ENCODE measurements around the gene ALDH2.
A peak's percentile ranks its signal among the peaks of the same experiment; 100 is the strongest.
"Not testable (repeated sequence)": the region's sequence is repeated elsewhere in the genome, so short reads cannot be mapped to it uniquely, and the experiment has no call there.

Gene ALDH2

DNA sequence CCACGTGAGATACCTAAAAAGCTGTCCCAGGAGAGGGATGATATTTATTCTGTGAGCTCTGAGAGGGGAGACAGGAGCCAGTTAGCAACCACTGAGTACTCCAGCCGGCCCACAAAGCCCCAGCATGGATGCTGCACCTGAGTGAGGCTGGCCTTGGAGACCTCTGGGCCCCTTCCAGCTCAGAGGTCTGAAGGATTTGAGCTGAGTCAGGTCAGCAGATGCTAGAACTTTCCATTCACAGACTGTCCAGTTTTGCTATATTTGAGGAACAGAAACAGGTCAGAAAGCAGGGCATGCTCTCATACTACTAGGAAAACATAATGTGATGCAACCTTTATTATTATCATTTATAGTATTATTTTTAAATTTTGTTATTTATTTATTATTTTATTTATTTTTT is 60.3 kb downstream of the ALDH2 start:
- DNase-seq (ENCODE audit: low read depth): no peak

DNA sequence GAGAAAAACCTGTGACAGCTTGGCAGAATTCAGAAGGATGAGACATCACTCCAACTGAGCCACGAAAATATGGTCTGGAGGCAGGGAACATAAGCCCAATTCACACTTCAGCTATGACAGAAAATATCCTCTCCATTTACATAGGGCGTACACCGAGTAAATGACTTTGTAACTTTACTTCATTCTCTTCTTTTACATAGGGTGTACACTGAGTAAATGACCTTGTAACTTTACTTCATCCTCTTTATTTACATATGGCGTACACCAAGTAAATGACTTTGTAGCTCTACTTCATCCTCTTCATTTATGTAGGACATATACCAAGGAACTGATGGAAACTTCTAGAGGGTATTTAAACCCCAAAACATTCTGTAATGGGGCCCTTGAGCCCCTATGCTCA is 61.2 kb downstream of the ALDH2 start:
- no peak for DNase-seq (ENCODE audit: low read depth)

DNA sequence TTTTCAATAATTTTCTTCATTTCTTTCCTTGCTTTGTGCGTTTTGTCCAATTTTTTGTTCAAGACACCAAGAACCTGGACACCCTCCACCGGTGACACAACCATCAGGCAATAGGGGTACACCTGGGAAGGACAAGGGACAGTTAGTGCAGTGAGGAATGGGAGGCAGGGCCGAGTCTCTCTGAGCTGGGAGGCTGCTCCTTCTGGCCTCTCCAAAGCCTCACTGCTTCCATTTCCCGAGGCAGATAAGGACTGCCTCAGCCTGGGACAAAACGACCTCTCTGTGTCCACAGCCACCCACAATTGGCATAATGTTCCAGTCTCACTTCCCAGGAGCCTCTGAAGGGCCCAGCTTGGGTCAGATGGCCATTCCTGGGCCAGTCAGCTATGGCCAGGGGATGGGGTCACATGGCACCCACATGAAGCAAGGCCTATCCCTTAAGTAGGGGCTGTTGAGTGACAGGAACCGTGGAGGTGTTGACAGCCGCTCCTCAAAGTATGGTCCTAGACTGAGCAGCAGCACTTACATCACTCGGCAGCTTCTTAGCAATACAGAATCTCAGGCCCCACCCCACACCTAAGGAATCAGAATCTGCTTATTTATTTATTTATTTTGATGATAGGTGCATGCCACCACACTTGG is 61.7 kb downstream of the ALDH2 start:
- no peak for DNase-seq (ENCODE audit: low read depth)

DNA sequence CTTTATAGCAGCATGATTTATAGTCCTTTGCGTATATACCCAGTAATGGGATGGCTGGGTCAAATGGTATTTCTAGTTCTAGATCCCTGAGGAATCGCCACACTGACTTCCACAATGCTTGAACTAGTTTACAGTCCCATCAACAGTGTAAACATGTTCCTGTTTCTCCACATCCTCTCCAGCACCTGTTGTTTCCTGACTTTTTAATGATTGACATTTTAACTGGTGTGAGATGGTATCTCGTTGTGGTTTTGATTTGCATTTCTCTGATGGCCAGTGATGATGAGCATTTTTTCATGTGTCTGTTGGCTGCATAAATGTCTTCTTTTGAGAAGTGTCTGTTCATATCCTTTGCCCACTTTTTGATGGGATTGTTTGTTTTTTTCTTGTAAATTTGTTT is 62.9 kb downstream of the ALDH2 start:
- not testable (repeated sequence) for DNase-seq (ENCODE audit: low read depth)

DNA sequence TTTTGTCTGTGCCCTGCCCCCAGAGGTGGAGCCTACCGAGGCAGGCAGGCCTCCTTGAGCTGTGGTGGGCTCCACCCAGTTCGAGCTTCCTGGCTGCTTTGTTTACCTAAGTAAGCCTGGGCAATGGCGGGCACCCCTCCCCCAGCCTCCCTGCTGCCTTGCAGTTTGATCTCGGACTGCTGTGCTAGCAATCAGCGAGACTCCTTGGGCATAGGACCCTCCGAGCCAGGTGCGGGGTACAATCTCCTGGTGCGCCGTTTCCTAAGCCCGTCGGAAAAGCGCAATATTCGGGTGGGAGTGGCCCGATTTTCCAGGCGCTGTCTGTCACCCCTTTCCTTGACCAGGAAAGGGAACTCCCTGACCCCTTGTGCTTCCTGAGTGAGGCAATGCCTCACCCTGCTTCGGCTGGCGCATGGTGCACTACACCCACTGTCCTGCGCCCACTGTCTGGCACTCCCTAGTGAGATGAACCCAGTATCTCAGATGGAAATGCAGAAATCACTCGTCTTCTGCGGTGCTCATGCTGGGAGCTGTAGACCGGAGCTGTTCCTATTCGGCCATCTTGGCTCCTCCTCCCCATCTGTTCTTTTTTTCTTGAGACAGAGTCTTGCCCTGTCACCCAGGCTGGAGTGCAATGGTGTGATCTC is 68.1 kb downstream of the ALDH2 start:
- not testable (repeated sequence) for DNase-seq (ENCODE audit: low read depth)

DNA sequence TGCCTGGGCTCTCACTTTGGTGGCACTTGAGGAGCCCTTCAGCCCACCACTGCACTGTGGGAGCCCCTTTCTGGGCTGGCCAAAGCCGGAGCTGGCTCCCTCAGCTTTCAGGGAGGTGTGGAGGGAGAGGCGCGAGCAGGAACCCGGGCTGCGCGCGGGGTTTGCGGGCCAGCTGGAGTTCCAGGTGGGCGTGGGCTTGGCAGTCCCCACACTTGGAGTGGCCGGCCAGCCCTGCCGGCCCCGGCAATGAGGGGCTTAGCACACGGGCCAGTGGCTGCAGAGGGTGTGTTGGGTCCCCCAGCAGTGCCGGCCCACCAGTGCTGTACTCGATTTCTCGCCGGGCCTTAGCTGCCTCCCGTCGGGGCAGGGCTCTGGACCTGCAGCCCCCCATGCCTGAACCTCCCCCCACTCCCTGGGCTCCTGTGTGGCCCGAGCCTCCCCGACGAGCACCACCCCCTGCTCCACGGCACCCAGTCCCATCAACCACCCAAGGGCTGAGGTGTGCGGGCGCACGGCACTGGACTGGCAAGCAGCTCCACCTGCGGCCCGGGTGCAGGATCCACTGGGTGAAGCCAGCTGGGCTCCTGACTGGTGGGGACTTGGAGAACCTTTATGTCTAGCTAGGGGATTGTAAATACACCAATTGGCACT is 68.9 kb downstream of the ALDH2 start:
- DNase-seq (ENCODE audit: low read depth): not testable (repeated sequence)

DNA sequence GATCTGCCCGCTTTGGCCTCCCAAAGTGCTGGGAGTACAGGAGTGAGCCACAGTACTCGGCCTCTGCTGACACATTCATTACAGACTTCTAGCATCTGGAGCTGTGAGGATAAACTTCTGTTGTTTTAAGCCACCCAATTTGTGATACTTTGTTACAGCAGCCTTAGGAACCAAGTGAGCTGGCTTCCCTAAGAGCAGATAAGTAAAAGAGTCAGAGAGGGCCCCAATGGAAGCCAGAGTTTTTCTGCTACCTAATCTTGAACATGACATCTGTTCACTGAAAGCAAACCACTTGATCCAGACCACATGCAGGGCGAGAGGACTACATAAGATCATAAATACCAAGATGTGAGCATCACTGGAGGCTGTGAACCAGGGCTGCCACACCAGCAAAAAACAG is 71.6 kb downstream of the ALDH2 start:
- DNase-seq (ENCODE audit: low read depth): no peak

DNA sequence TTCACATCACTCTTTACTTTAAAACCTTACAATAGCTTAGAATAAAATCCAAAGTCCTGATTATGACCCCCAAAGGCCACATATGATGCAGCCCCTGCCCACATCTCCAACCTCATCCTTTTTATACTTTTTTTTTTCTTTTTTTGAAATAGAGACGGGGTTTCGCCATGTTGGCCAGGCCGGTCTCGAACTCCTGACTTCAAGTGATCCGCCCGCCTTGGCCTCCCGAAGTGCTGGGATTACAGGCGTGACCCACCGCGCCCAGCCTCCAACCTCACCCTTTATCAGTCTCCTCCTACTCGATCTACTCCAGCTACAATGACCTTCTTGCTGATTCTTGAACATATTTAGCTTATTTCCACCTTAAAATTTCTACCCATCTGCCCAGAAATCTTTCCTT is 74.1 kb downstream of the ALDH2 start:
- DNase-seq (ENCODE audit: low read depth): no peak

DNA sequence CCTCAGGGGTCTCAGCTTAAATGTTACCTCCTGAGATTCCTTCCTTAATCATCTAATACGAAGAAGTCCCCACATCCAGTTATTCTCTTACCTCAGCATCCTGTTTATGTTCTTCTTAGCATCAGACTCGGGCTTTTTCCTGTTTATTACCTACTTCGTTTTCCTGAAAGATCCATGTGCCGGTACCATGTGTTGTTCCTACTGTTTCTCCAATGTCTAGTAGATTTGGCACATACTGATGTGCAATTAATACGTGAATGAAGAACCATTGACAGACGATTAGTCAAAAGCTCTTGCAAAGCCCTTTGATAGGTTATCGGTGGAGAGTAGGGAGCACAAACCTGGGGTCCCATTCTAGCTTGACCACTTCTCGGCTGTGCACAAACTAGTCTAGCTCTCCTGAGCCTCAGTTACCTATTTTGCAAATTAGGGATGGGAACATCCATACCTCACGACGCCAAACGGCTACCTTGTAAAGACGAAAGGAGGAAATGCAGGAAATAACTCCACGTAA is 74.6 kb downstream of the ALDH2 start:
- no peak for DNase-seq (ENCODE audit: low read depth)

DNA sequence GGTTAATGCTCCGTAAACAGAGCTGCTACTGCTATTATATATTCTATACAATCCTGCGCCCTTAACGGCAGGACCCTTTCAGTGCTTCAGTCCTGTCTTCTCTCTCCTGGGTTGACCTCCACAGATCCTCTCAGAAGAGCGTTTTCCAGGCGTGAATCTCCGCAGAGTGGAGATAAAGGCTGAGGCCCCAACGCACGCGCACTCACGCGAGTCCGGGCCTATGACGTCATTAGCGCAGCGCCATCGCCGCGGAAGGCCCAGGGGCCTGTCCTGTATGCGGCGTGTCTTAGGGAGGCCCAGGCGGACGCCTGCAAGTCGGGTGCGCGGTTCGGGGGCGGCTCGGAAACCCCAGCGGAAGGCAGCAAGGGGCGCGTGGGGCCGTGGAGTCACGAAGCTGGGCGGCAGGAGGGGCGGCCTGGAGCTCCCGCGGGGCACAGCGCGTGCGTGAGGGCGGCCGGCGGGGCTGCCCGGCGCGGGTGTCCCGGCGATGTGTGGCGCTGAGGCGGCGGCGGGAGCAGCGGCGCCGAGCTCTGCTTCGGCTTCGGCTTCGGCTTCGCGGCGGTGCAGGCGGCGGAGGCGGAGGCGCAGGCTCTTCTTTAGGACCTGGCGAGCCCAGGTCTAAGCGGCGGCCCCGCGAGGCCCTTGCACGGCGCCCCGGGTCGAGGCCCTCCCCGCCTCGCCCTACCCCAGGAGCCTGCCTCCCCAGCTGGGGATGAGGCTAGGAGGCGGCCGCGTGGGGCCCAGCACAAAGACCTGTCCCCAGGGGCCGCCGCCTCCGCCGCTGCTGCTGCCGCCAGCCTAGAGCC is 75.2 kb downstream of the ALDH2 start, which contains the start of gene MAPKAPK5:
Gene MAPKAPK5, plus strand, starts transcription at position 479 of the 806 bp plus-strand sequence. CDS start 506 bp downstream, outside the sequence.
- DNase-seq (ENCODE audit: low read depth): peak; percentile 89

DNA sequence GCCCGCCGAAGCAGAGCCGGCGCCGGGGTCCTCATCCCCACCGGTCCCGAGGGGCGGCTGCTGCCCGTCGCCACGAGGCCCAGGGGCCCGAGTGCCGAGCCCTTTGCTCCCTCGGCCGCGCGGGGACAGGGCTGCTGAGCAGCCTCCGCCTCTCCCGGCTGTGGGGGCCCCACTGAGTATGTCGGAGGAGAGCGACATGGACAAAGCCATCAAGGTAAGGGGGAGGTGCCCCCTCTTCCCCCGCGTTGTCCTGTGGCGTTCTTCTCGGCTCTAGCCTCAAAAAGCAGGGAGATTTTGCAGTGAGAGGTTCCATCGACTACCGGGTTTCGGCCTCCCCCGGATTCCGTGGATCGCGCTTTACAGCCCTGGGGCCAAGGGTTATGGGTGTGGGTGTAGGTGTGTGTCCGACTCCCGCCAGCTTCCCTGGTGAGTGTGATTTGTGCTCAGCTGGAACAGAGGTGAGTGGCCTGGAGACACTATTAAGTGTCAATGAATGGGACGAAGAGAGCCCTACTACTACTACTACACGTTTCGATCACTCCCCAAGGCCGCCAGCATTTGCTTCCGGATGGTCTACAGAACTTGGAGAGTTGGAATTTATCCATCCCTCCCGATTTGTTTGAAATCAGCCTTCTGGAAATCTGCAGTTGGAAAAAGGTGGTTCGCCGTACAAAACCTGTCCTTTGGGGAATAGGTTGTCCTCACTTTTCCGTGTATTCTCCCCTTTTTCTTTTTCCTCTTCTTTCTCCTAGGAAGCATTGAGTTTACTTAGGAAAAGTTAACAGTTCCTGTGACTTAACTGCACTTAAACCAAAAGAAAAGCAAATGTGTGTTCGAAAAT is 76.0 kb downstream of the ALDH2 start:
- DNase-seq (ENCODE audit: low read depth): no peak

DNA sequence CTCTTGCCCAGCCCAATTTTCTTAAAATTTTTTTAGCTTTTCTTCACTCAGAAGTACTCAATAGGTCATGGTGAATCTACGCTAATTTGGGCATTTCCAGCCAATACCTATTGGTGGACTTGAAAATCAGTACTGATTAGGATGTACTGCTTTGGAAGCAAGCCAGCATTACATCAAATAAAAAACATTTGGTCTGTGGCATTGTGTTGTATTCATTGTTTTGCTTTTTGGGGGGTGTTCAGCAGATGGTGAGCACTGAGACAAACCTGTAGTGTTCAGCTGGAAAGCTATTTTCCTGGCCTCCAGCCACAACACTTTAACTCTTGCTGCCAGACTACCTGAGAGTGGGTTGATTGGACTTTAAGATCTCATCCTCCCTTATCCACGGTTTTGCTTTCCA is 79.3 kb downstream of the ALDH2 start:
- DNase-seq (ENCODE audit: low read depth): no peak

DNA sequence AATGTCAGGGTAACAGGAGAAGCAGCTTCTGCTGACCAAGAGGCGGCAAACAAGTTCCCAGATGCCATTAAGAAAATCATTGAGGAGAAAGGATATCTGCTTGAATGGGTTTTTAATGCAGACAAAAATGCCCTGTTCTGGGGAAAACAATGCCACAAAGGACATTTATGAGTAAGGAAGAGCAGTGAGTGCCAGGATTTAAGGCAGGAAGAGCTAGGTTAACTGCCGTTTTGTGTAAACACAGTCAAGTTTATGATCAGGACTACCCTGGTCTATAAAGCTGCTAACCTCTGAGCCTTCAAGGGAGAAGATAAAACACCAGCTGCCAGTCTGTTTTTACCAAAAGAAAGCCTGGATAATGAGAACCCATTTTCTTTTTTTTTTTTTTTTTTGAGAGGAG is 83.8 kb downstream of the ALDH2 start:
- DNase-seq (ENCODE audit: low read depth): no peak

DNA sequence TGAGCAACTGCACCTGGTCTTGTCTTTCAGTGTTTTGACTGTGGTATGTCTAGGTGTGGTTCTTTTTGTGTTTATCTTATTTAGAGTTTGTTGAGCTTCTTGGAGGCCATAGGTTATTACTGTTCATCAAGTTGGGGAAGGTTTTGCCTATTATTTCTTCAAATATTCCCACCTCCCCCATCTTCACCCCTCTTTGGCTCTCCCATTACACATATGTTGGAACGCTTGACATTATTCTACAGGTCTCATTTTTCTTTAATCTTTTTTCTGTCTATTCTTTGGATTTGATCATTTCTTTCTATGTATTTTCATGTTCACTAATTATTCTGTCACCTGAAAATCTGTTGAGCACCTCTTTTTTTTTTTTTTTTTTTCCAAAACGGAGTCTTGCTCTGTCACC is 91.5 kb downstream of the ALDH2 start:
- no peak for DNase-seq (ENCODE audit: low read depth)

DNA sequence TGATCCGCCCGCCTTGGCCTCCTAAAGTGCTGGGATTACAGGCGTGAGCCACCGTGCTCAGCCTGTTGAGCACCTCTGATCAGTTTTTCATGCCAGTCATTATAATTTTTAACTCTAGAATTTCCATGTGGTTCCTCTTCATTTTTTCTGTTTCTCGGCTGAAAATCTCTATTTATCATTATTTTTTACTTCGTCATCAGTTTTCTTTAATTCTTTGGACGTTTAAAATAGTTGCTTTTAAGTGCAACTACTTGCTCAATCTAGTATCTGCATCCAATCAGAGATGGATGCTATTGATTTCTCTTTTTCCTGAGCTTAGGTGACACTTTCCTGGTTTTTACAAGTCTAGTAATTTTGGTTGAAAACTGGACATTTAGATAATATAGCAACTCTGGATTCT is 92.0 kb downstream of the ALDH2 start:
- DNase-seq (ENCODE audit: low read depth): no peak

DNA sequence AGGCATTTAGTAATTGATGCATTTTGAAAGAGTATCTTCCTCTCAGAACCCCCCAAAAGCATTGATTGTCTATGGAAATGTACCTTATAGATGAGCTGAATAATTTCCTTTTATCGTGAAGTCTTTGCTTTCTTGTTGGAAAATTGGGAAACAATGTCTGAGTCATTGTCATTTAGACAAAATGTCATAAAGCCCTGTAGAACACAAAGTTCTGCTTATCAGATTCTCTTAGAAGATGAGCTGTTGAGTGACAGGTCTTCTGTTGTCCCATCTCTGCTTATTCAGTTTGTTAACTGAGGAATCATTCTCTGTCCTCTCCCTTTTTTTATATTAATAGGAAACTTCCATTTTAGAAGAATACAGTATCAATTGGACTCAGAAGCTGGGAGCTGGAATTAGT is 98.2 kb downstream of the ALDH2 start:
- DNase-seq (ENCODE audit: low read depth): no peak
